Activated T-helper 1 cell treated with Interleukin-2 at 50 U/mL for 16 hours (primary cell): ENCODE measurements around the gene AGPAT4.
"Not testable (repeated sequence)": the region's sequence is repeated elsewhere in the genome, so short reads cannot be mapped to it uniquely, and the experiment has no call there.

Source experiments
- DNase-seq: peaks from one replicate; pipeline ENCODE4 v3.0.0-alpha.2; 2020; ENCODE audit warnings: low read depth

AGPAT4 gene

GRCh38 chr6:161200610-161201370, 73.1 kb downstream of the AGPAT4 start:
- no peak for DNase-seq

GRCh38 chr6:161199850-161200249, 74.0 kb downstream of the AGPAT4 start:
- no peak for DNase-seq

- no peak for DNase-seq
Observed at GRCh38 chr6:161198783-161199460, 74.9 kb downstream of the AGPAT4 start.

- no peak for DNase-seq
Observed at GRCh38 chr6:161198176-161198575, 75.7 kb downstream of the AGPAT4 start.

- DNase-seq = no peak
Observed at GRCh38 chr6:161195386-161195785, 78.5 kb downstream of the AGPAT4 start.

- no peak for DNase-seq
Observed at GRCh38 chr6:161194374-161194773, 79.5 kb downstream of the AGPAT4 start.

- no peak for DNase-seq
Observed at GRCh38 chr6:161192636-161193411, 81.0 kb downstream of the AGPAT4 start.

GRCh38 chr6:161191671-161192070, 82.2 kb downstream of the AGPAT4 start:
- DNase-seq = no peak

GRCh38 chr6:161191007-161191406, 82.9 kb downstream of the AGPAT4 start:
- DNase-seq = no peak

GRCh38 chr6:161189891-161190290, 84.0 kb downstream of the AGPAT4 start:
- no peak for DNase-seq

GRCh38 chr6:161188547-161189465, 85.1 kb downstream of the AGPAT4 start:
- no peak for DNase-seq

- DNase-seq = no peak
Observed at GRCh38 chr6:161186173-161186769, 87.6 kb downstream of the AGPAT4 start.

- no peak for DNase-seq
Observed at GRCh38 chr6:161181121-161181520, 92.7 kb downstream of the AGPAT4 start.

GRCh38 chr6:161178155-161178554, 95.7 kb downstream of the AGPAT4 start:
- DNase-seq = not testable (repeated sequence)

- DNase-seq = not testable (repeated sequence)
Observed at GRCh38 chr6:161176428-161176827, 97.4 kb downstream of the AGPAT4 start.

- DNase-seq = not testable (repeated sequence)
Observed at GRCh38 chr6:161172769-161173168, 101.1 kb downstream of the AGPAT4 start.

- DNase-seq = no peak
Observed at GRCh38 chr6:161171207-161171606, 102.7 kb downstream of the AGPAT4 start.

GRCh38 chr6:161169696-161170095, 104.2 kb downstream of the AGPAT4 start:
- no peak for DNase-seq

GRCh38 chr6:161169035-161169434, 104.8 kb downstream of the AGPAT4 start:
- no peak for DNase-seq

GRCh38 chr6:161168281-161168891, 105.5 kb downstream of the AGPAT4 start:
- no peak for DNase-seq

- no peak for DNase-seq
Observed at GRCh38 chr6:161166677-161167076, 107.2 kb downstream of the AGPAT4 start.
